Stimulated activated CD4-positive, alpha-beta T cell treated with anti-CD3 and anti-CD28 coated beads, Interleukin-2, amount 100 ng/mL, for 24 hours (primary cell): ENCODE data around the gene IMPA2.
"Not testable (repeated sequence)": the region's sequence is repeated elsewhere in the genome, so short reads cannot be mapped to it uniquely, and the experiment has no call there.

Source experiments
- DNase-seq, 2 donors: peaks; one replicate each; pipeline ENCODE4 v3.0.0-alpha.2; 2020

Gene IMPA2

DNA sequence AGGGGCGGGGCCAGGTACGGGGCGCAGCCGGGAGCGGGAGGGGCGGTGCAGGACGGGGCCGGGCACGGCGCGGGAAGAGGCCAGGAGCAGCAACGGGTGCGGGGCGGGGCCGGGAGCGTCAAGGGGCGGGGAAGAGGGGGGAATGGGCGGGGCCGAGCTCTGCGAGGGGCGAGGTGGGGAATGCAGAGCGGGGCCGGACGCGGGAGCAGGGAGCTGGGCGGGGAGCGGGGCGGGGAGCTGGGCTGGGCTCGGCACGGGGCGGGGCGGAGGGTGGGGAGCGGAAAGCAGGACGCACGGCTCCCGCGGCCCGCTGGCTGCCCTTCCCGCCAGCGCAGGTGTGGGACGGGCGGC, at the start of gene IMPA2:
TSS of gene IMPA2 (plus strand) at position 316 of the 351 bp plus-strand sequence. CDS start 163 bp downstream, outside the sequence.
- no peak for DNase-seq

DNA sequence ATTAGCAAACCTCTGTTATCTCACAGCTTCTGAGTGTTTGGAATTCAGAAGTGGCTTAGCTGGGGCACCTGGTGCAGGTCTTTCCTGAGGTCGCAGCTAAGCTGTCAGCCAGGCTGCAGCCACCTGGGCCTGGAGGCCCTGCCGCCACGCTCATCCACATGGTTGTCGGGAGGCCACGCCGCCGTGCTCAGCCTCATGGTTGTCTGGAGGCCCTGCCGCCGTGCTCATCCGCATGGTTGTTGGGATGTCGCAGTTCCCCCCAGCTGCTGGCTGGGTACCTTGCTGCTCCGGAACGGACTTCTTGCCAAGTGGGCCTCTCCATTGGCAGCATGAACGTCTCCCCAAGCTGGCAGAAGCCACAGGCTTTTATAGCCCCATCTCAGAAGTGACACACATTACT, 48.9 kb upstream of the IMPA2 start:
- DNase-seq: no peak

GRCh38 chr18:11937874-11938478, 43.3 kb upstream of the IMPA2 start:
- DNase-seq: peak; percentile 81 to 84

DNA sequence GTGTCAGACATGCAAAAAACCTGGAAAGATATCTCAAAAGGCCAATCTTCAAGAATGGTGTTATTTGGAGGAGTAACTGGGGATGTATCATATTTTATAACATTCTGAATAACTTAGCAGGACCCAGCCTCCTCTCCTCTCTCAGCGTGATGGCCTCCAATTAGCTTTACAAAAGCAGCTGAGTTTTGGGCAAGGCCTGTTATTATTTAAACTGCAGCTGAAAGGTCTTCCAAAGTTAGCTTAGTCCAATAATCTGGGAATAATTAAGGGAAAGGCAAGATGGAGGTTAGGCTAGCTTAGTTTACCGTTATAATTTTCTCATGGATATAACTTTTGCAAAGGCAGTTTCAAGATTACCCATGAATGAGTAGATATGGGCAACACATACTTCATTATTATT, 40.4 kb upstream of the IMPA2 start:
- no peak for DNase-seq

- DNase-seq: no peak
Measured at GRCh38 chr18:11943551-11943950, 37.8 kb upstream of the IMPA2 start.

DNA sequence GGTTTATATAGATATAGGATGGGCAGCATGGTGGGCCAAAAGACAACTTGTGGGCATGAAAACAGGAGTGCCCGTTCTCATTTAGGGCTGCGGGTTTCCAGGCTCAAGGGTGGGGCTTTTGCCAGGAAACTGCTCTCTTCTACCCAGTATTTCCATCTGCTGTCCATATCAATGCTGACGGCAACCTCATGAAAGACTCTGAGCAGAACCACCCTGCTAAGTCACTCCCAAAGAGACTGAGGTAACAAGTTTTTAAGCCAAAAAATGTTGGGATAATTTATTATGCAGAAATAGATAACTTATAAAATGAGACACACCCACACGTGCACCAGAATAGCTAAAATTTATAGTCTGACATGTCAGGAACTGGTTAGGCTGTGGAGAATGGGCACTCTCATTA, 37.1 kb upstream of the IMPA2 start:
- no peak for DNase-seq

GRCh38 chr18:11944786-11945185, 36.5 kb upstream of the IMPA2 start:
- no peak for DNase-seq

DNA sequence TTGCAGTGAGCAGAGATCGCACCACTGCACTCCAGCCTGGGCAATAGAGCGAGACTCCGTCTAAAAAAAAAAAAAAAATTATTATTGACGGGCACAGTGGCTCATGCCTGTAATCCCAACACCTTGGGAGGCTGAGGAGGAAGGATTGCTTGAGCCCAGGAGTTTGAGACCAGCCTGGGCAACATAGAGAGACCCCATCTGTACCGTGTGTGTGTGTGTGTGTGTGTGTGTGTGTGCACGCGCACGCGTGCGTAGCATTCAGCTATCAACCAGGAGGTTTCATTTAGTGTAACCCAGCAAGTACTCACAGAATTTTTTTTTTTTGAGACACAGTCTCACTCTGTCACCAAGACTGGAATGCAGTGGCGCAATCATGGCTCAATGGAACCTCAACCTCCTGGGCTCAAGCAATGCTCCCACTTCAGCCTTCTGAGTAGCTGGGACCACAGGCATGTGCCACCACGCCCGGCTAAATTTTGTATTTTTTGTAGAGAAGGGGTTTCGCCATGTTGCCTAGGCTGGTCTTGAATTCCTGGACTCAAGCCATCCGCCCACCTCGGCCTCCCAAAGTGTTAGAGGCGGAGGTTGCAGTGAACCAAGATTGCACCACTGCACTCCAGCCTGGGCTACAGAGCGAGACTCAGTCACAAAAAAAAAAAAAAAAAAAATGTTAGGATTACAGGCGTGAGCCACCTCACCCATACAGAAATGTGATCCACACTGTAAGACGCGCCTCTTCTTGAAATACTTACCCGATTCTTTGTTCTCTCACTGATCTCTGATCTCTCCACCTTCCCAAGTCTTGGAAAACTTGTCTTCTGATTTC, 35.3 kb upstream of the IMPA2 start:
- not testable (repeated sequence) for DNase-seq

DNA sequence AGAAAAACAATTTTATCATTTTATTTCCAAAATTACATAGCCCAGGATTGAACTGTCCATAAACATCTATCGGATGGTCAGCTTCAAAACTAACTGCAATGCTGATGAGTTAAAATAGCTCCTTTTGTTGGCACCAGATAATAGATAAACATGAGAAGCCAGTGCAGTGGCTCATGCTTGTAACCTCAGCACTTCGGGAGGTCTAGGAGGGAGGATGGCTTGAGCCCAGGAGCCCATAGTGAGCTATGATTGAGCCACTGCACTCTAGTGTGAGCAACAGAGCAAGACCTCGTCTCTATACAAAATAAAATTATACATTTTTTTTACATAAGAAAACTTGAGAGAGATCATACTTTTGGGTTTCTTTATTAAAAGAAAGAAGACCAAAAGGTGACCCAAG, 34.6 kb upstream of the IMPA2 start:
- no peak for DNase-seq

GRCh38 chr18:11947214-11948191, 33.8 kb upstream of the IMPA2 start:
- peak; percentile 67 to 68 for DNase-seq

GRCh38 chr18:11948852-11949523, 32.3 kb upstream of the IMPA2 start:
- no peak for DNase-seq

DNA sequence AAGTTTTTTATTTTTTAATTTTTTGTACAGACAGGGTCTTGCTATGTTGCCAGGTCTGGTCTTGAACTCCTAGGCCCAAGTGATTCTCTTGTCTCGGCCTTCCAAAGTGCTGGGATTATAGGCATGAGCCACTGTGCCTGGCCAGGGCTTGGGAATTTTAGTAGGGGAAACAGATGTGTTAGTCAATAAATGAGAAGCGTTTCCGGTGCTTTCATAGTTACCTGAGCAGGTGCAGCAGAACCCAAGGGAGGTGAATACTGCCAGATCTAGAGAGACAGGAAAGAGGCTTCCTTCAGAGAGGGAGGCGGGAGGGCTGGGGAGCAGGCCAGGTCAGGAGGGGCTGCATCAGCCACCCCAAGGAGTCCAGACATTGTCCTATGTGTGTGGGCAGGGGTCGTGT, 30.5 kb upstream of the IMPA2 start:
- no peak for DNase-seq

DNA sequence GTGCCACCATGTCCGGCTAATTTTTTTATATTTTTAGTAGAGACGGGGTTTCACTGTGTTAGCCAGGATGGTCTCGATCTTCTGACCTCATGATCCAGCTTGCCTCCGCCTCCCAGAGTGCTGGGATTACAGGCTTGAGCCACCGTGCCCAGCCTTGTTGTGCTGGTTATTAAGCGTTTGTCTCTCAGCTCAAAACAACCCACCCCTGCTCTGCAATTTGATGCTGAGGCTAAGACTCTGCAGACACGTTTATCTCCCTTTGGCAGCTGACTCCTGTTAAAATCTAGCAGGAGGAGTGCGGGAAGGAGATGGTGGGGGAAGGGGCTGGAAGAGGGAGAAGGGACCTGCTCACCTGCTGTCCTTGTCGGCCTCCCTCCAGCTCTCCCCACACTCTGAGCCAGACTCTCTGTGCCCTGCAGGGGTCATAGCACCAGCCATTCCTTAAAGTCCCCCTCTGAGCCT, 29.9 kb upstream of the IMPA2 start:
- DNase-seq: no peak

- no peak for DNase-seq
Measured at GRCh38 chr18:11953113-11953512, 28.2 kb upstream of the IMPA2 start.

DNA sequence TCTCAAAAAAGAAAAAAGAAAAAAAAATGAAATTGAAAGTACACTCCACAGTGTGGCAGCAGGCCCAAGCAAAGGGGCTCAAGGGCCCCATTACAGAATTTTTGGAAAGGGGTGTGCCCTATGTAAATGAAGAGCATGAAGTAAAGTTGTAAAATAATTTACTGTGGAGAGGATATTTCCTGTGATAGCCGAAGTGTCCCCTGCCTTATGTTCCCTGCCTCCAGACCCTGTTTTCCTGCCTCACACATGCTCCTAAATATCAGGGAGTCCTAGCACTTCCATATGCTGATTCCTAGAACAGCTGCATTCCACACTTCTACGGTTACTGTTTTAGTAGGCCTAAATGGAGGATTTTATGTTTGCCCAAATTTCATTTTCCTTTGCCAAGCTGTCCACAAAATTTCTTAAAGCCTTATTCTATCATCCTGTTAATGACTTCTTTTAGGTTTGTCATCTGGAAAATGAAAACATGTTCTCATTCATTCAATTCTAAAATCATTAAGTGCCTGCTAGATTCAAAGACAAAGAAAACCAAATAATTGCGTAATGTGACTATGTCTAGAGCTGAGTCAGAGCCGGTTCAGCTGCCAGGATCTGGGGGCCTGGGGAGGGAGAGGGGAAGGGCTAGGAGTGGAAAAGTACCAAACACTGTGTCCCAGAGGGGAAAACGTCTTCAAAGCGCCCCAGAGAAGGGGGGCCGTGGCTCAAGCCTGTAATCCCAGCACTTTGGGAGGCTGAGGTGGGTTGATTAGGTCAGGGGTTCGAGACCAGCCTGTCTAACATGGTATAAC, 25.9 kb upstream of the IMPA2 start:
- no peak for DNase-seq

DNA sequence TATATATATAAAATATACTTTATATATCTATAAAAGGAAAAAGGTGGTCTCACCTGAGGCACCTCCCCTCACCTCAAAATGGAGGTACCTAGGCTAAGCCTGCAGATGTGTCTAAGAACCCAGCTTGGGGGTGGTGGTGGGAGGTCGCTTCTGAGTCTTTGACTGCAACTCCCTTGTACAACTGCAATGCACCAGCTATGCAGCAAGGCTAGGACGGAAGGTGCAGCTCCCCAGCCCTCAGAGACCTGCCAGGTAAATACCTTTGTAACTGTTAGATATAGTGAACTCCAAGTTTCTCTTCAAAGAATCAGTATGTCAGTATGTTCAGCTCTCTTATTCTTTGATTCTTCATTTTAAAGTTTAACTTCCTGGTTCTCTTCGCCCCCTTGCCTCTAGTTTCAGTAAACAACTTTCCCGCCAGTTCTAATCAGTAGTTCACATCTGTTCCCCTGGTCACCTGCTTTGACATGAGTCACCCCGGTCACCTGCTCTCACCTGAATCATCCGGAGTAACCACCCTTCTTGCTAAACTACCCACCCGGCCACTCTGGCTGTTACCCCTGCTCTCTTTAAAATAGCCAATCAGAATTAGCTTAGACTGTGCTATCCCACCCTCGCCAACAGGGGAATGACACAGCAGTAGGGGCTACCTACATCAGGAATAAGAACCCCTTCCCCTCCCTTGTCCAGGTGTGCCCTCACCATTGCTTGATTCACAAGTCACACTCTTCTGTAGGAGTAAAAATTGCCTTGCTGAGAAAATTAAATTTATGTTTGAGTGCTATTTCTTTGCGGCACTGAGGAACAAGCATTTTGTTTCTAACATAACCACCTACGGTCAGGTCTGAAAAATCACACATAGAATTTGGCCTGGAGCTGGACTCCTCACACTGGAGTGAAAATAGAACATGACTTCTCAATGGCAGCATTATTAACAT, 24.7 kb upstream of the IMPA2 start:
- DNase-seq: no peak

GRCh38 chr18:11957636-11958035, 23.7 kb upstream of the IMPA2 start:
- DNase-seq: no peak

- not testable (repeated sequence) for DNase-seq
Measured at GRCh38 chr18:11959651-11960050, 21.7 kb upstream of the IMPA2 start.

- DNase-seq: no peak
Measured at GRCh38 chr18:11960743-11961380, 20.4 kb upstream of the IMPA2 start.

- DNase-seq: no peak
Measured at GRCh38 chr18:11962597-11962996, 18.7 kb upstream of the IMPA2 start.
